ENCODE data around the gene TUBA4A. TPM values are rescaled to one million over a fixed set of nuclear protein-coding genes. Genes with fewer than 3 reads are reported as not detected.
A peak's percentile ranks its signal among the peaks of the same experiment; 100 is the strongest.
"Not testable (repeated sequence)": the region's sequence is repeated elsewhere in the genome, so short reads cannot be mapped to it uniquely, and the experiment has no call there.

The TUBA4A gene
- total RNA-seq, 1 donor from 2014 or later: 27.5 TPM

DNA sequence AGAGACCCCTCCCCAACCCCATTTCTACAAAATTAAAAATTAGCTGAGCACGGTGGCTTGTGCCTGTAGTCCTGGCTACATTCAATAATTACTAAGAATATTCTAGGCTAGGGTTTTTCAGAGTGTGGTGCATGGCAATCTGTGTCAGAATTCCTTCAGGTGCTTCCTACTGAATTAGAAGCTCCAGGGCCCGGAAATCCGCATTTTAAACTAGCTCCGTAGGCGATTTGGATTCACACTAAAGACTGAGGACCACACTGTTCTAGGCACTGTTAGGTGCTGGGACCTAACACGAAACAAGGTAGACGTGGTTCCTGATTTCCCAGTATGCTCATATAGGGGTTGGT, 47.8 kb downstream of the TUBA4A start:
- Mint-ChIP-seq H3K36me3 (ENCODE audit: unreplicated experiment) (no peaks in the 10 kb centered on the region), H3K9me3 (ENCODE audit: unreplicated experiment) (peaks cover 12% of the 10 kb centered on the region), H3K4me1 (ENCODE audit: low read depth, unreplicated experiment) (peaks cover 5% of the 10 kb centered on the region), H3K27me3 (ENCODE audit: unreplicated experiment) (no peaks in the 10 kb centered on the region), H3K4me3 (ENCODE audit: unreplicated experiment) (peak overlapping the region; percentile 89), H3K27ac (ENCODE audit: unreplicated experiment) (peak overlapping the region; percentile 92)
- TF ChIP-seq, protein P1, sequence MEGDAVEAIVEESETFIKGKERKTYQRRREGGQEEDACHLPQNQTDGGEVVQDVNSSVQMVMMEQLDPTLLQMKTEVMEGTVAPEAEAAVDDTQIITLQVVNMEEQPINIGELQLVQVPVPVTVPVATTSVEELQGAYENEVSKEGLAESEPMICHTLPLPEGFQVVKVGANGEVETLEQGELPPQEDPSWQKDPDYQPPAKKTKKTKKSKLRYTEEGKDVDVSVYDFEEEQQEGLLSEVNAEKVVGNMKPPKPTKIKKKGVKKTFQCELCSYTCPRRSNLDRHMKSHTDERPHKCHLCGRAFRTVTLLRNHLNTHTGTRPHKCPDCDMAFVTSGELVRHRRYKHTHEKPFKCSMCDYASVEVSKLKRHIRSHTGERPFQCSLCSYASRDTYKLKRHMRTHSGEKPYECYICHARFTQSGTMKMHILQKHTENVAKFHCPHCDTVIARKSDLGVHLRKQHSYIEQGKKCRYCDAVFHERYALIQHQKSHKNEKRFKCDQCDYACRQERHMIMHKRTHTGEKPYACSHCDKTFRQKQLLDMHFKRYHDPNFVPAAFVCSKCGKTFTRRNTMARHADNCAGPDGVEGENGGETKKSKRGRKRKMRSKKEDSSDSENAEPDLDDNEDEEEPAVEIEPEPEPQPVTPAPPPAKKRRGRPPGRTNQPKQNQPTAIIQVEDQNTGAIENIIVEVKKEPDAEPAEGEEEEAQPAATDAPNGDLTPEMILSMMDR (IDR thresholded peaks at IDR 0.05; ENCODE audit: partially characterized antibody, unreplicated experiment): no peak
- DNase-seq: no peak

GRCh38 chr2:219205165-219205538, 48.6 kb downstream of the TUBA4A start:
- DNase-seq: no peak
- Mint-ChIP-seq H3K4me1 (ENCODE audit: low read depth, unreplicated experiment) (peaks cover 5% of the 10 kb centered on the region), H3K36me3 (ENCODE audit: unreplicated experiment) (no peaks in the 10 kb centered on the region), H3K27ac (ENCODE audit: unreplicated experiment) (no peak overlapping the region), H3K9me3 (ENCODE audit: unreplicated experiment) (peaks cover 12% of the 10 kb centered on the region), H3K4me3 (ENCODE audit: unreplicated experiment) (peak overlapping the region; percentile 30), H3K27me3 (ENCODE audit: unreplicated experiment) (no peaks in the 10 kb centered on the region)
- TF ChIP-seq, protein P1 (IDR thresholded peaks at IDR 0.05; ENCODE audit: partially characterized antibody, unreplicated experiment): no peak

GRCh38 chr2:219204425-219205164, 49.1 kb downstream of the TUBA4A start:
- Mint-ChIP-seq H3K27me3 (ENCODE audit: unreplicated experiment) (no peaks in the 10 kb centered on the region), H3K9me3 (ENCODE audit: unreplicated experiment) (peaks cover 12% of the 10 kb centered on the region), H3K4me3 (ENCODE audit: unreplicated experiment) (no peak overlapping the region), H3K4me1 (ENCODE audit: low read depth, unreplicated experiment) (peaks cover 5% of the 10 kb centered on the region), H3K36me3 (ENCODE audit: unreplicated experiment) (no peaks in the 10 kb centered on the region), H3K27ac (ENCODE audit: unreplicated experiment) (no peak overlapping the region)
- TF ChIP-seq, protein P1 (IDR thresholded peaks at IDR 0.05; ENCODE audit: partially characterized antibody, unreplicated experiment): no peak
- no peak for DNase-seq

DNA sequence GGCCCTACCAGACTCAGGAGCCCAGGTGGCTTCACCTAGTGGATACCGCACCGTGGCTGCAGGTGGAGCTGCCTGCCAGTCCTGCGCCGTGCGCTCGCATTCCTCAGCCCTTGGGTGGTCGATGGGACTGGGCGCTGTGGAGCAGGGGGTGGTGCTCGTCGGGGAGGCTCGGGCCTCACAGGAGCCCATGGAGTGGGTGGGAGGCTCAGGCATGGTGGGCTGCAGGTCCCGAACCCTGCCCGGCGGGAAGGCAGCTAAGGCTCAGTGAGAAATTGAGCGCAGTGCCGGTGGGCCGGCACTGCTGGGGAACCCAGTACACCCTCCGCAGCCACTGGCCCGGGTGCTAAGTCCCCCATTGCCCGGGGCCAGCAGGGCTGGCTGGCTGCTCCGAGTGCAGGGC, 52.4 kb downstream of the TUBA4A start:
- H3K27me3 Mint-ChIP-seq (ENCODE audit: unreplicated experiment); DNase-seq: not testable (repeated sequence)

GRCh38 chr2:219200502-219201326, 53.0 kb downstream of the TUBA4A start:
- not testable (repeated sequence) for H3K4me3 Mint-ChIP-seq (ENCODE audit: unreplicated experiment); H3K27me3 Mint-ChIP-seq (ENCODE audit: unreplicated experiment); H3K4me1 Mint-ChIP-seq (ENCODE audit: low read depth, unreplicated experiment); H3K36me3 Mint-ChIP-seq (ENCODE audit: unreplicated experiment); H3K27ac Mint-ChIP-seq (ENCODE audit: unreplicated experiment); DNase-seq; H3K9me3 Mint-ChIP-seq (ENCODE audit: unreplicated experiment)

More for the DNA sequence above, 52.4 kb downstream of the TUBA4A start:
- not testable (repeated sequence) for H3K36me3 Mint-ChIP-seq (ENCODE audit: unreplicated experiment); H3K4me1 Mint-ChIP-seq (ENCODE audit: low read depth, unreplicated experiment); H3K4me3 Mint-ChIP-seq (ENCODE audit: unreplicated experiment); H3K27ac Mint-ChIP-seq (ENCODE audit: unreplicated experiment)
- peaks cover 10% of the 10 kb centered on the region for H3K9me3 Mint-ChIP-seq (ENCODE audit: unreplicated experiment)

Small RNA genes lying within 50 kb of the gene (microRNA-seq; reads per million reads assigned to microRNA genes)
- not detected for gene MIR153-1 (ENCODE audit: unreplicated experiment)

Other genes with a start within 250 kb of the TUBA4A start
- gene CFAP65, start 212.4 kb downstream of the TUBA4A start, total RNA-seq (ENCODE audit: unreplicated experiment): 1.1 TPM
- gene IHH, start 193.0 kb downstream of the TUBA4A start, total RNA-seq (ENCODE audit: unreplicated experiment): not detected
- 24.8 TPM for gene NHEJ1, start 93.1 kb downstream of the TUBA4A start, total RNA-seq (ENCODE audit: unreplicated experiment)
- gene SLC23A3, start 83.9 kb downstream of the TUBA4A start, total RNA-seq (ENCODE audit: unreplicated experiment): 1.1 TPM
- gene CNPPD1, start 77.0 kb downstream of the TUBA4A start, total RNA-seq (ENCODE audit: unreplicated experiment): 61.5 TPM
- gene RETREG2, start 75.6 kb downstream of the TUBA4A start, total RNA-seq (ENCODE audit: unreplicated experiment): 167 TPM
- 49.5 TPM for gene ZFAND2B, start 47.1 kb downstream of the TUBA4A start, total RNA-seq (ENCODE audit: unreplicated experiment)
- gene ABCB6, start 35.0 kb downstream of the TUBA4A start, total RNA-seq (ENCODE audit: unreplicated experiment): 49.4 TPM
- 80.4 TPM for gene ATG9A, start 24.3 kb downstream of the TUBA4A start, total RNA-seq (ENCODE audit: unreplicated experiment)
- gene ANKZF1, start 24.1 kb downstream of the TUBA4A start, total RNA-seq (ENCODE audit: unreplicated experiment): 95.8 TPM
- 6.2 TPM for gene GLB1L, start 8.5 kb downstream of the TUBA4A start, total RNA-seq (ENCODE audit: unreplicated experiment)
- 32.2 TPM for gene STK16, start 8.4 kb downstream of the TUBA4A start, total RNA-seq (ENCODE audit: unreplicated experiment)
- gene TUBA4B, start 675 bp downstream of the TUBA4A start, total RNA-seq (ENCODE audit: unreplicated experiment): not detected
- gene DNAJB2, start 25.4 kb upstream of the TUBA4A start, total RNA-seq (ENCODE audit: unreplicated experiment): 124 TPM
- 104 TPM for gene PTPRN, start 55.5 kb upstream of the TUBA4A start, total RNA-seq (ENCODE audit: unreplicated experiment)
- not detected for gene RESP18, start 78.8 kb upstream of the TUBA4A start, total RNA-seq (ENCODE audit: unreplicated experiment)
- gene DNPEP, start 134.0 kb upstream of the TUBA4A start, total RNA-seq (ENCODE audit: unreplicated experiment): 19.8 TPM
- 1.3 TPM for gene DES, start 164.5 kb upstream of the TUBA4A start, total RNA-seq (ENCODE audit: unreplicated experiment)
- gene SPEG, start 180.9 kb upstream of the TUBA4A start, total RNA-seq (ENCODE audit: unreplicated experiment): 92.9 TPM
- gene GMPPA, start 245.0 kb upstream of the TUBA4A start, total RNA-seq (ENCODE audit: unreplicated experiment): 23.2 TPM